Right lung (tissue), 10 donors: ENCODE data around the gene TSPY4. TPM values are rescaled to one million over a fixed set of nuclear protein-coding genes. Genes with fewer than 3 reads are reported as not detected.
"Not testable (repeated sequence)": the region's sequence is repeated elsewhere in the genome, so short reads cannot be mapped to it uniquely, and the experiment has no call there.

ENCODE experiments used
- DNase-seq, 2 donors: peaks; one replicate each; pipeline ENCODE4 v3.0.0-alpha.2; 2013
- long read RNA-seq, 8 donors: transcript quantifications; one replicate each; lab custom pipeline, GENCODE V29; 2026
- polyA plus RNA-seq, 5 donors: library from polyadenylated mRNA; unstranded; fragments of 120-200 nt; gene quantifications; one replicate each; pipeline versions ENCODE4 v1.2.1 to v1.2.3, GENCODE V29; 2013; ENCODE audit warnings: inconsistent platforms in 1 of 5, low replicate concordance in 1 of 5; ENCODE audit not compliant: insufficient read length in 5 of 5, insufficient read depth in 1 of 5

TSPY4 gene
- polyA plus RNA-seq = not detected
- long read RNA-seq, donor 1 = 0 reads
- long read RNA-seq, donor 2 = 0 reads
- long read RNA-seq, donor 3 = 0 reads
- long read RNA-seq, donor 4 = 0 reads
- long read RNA-seq, donor 5 = 0 reads
- long read RNA-seq, donor 6 = 0 reads
- long read RNA-seq, donor 7 = 0 reads
- long read RNA-seq, donor 8 = 0 reads

DNA sequence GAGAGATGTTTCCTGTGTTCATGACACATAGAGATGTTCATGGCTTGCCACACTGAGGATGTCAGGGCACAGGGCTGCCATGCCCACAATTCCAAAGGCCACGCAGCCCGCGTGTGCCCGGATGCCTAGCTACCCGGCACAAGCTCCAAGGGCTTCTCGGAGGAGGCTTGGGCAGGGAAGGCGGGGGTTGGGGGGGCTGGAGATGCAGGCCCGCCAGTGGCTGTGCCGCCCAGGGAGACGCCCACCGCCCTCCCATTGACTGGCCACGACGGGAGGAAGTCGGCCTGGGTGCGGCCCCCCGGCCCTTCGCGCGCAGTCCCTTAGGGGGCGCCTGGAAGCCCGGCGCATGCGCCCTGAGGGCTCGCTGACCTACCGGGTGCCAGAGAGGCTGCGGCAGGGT is at the start of gene TSPY4:
TSS of gene TSPY4 (plus strand) at position 301 of the 400 bp plus-strand sequence. CDS start at position 347, 46 bp downstream.
- DNase-seq = not testable (repeated sequence)

- DNase-seq = no peak
These were observed 16.3 kb upstream of the TSPY4 start for GRCh38 chrY:9320996-9321395.

- DNase-seq = not testable (repeated sequence)
These were observed 20.2 kb downstream of the TSPY4 start, which contains the start of gene TSPY8 for GRCh38 chrY:9357497-9357896. TSPY8 (plus strand) TSS chrY:9357797; CDS start chrY:9357843, 46 bp downstream.

Other genes with a start within 250 kb of the TSPY4 start
- not detected for gene TSPY8, start 20.3 kb downstream of the TSPY4 start, polyA plus RNA-seq
- not detected for gene TSPY3, start 61.0 kb downstream of the TSPY4 start, polyA plus RNA-seq
- gene TSPY1, start 129.5 kb downstream of the TSPY4 start, polyA plus RNA-seq = not detected
- not detected for gene TSPY9, start 149.8 kb downstream of the TSPY4 start, polyA plus RNA-seq
- gene TSPY10, start 190.4 kb downstream of the TSPY4 start, polyA plus RNA-seq = not detected